ENCODE data around the gene ARX.
A peak's percentile ranks its signal among the peaks of the same experiment; 100 is the strongest.

The ARX gene

GRCh38 chrX:25015486-25016360 lies at the start of gene ARX:
Gene ARX (minus strand): TSS chrX:25015965. CDS start chrX:25015737, 228 bp downstream.
- peak; percentile 19 for DNase-seq

GRCh38 chrX:25059273-25059672 lies 43.5 kb upstream of the ARX start:
- no peak for DNase-seq

- no peak for DNase-seq
Measured at GRCh38 chrX:25052798-25053534, 37.2 kb upstream of the ARX start.

- no peak for DNase-seq
Measured at GRCh38 chrX:25049971-25050370, 34.2 kb upstream of the ARX start.

GRCh38 chrX:25049357-25049756 lies 33.6 kb upstream of the ARX start:
- no peak for DNase-seq

- DNase-seq, result no peak
Measured at GRCh38 chrX:25048178-25048577, 32.4 kb upstream of the ARX start.

- no peak for DNase-seq
Measured at GRCh38 chrX:25043192-25043591, 27.4 kb upstream of the ARX start.

GRCh38 chrX:25039036-25039435 lies 23.3 kb upstream of the ARX start:
- no peak for DNase-seq

- DNase-seq, result no peak
Measured at GRCh38 chrX:25034889-25035288, 19.1 kb upstream of the ARX start.

GRCh38 chrX:25029288-25029825 lies 13.6 kb upstream of the ARX start:
- no peak for DNase-seq

GRCh38 chrX:25028726-25029125 lies 13.0 kb upstream of the ARX start:
- no peak for DNase-seq

- no peak for DNase-seq
Measured at GRCh38 chrX:25026576-25026975, 10.8 kb upstream of the ARX start.

- no peak for DNase-seq
Measured at GRCh38 chrX:25025615-25026014, 9.8 kb upstream of the ARX start.

GRCh38 chrX:25023908-25024307 lies 8.1 kb upstream of the ARX start:
- no peak for DNase-seq

- DNase-seq, result no peak
Measured at GRCh38 chrX:25022499-25023325, 6.9 kb upstream of the ARX start.

- DNase-seq, result no peak
Measured at GRCh38 chrX:25020905-25021449, 5.2 kb upstream of the ARX start.

GRCh38 chrX:25020391-25020904 lies 4.7 kb upstream of the ARX start:
- no peak for DNase-seq

- no peak for DNase-seq
Measured at GRCh38 chrX:25019707-25020390, 4.1 kb upstream of the ARX start.

GRCh38 chrX:25018682-25019081 lies 2.9 kb upstream of the ARX start:
- DNase-seq, result no peak

- DNase-seq, result no peak
Measured at GRCh38 chrX:25017667-25018247, 2.0 kb upstream of the ARX start.

- DNase-seq, result no peak
Measured at GRCh38 chrX:25016938-25017598, 1.3 kb upstream of the ARX start.
